ENCODE measurements around the gene NPIPA2. TPM values are rescaled to one million over a fixed set of nuclear protein-coding genes. Genes with fewer than 3 reads are reported as not detected.

The NPIPA2 gene
- 0.59 TPM in 1 of 2 replicates, not detected in the other for total RNA-seq

GRCh38 chr16:14742273-14743128, at the start of gene NPIPA2:
NPIPA2 (plus strand) TSS chr16:14742533; CDS start chr16:14748066, 5,533 bp downstream.

DNA sequence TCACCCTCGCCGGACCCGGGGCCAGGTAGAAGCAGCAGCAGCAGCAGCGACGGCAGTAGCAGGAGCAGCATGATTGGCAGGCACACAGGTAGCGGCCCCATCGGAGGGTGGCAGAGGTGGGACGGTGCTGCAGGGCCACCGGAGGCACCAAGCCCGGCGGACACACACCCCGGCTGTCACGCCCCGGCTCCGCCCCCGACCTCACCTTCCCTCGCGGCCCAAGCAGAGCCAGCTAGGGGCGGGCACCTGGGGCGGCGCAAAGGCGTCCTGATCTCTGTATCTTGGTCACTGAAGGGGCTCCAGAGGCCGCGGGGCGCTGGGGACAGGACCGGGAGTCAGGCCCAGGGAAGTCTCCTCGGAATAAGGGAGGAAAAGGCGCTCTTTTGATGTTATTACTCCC, 48.2 kb upstream of the NPIPA2 start, which contains the start of gene PLA2G10:
TSS of gene PLA2G10 (minus strand) at position 180 of the 400 bp plus-strand sequence. CDS start at position 101, 79 bp downstream.

DNA sequence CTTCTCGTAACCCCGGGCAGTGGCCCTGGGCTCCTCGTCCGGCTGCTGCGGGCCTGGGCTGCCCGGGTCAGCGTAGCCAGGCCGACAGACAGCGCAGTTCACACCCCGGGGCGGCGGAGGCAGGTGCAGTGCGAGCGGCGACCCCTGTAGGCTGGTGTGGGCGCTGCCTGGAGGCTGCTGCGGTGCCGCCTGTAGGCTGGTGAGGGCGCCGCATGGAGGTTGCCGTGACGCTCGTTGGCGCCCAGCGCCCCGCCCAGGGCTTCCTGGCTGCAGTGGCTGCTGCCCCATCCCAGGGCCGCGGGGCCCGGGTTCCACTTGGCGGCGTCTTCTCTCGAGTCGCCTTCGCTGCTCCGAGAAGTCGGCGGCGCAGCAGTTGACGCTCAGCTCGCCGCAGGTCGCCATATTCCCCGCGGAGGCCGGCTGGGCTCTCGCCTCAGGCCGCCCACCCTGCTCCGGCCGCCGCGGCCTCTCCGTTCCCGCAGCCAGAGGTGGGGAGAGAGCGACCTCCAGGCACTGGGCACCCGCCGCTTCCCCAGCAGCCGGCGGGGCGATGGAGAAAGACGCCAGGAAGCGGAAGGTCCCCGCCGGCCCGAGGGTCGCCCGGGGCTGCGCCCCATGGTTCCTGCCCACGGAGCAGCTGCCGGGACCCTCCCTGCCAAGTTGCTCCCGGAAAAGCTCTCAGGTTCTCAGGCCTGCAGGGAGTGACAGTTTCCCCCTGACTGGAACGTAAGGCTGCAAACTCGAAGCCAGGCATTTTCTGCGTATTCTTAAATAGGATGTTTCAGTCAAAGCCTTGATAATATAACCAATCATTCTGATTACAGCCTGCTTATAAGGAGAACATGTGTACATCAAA, 38.9 kb upstream of the NPIPA2 start, which contains the start of gene NPIPA3:
TSS of gene NPIPA3 (plus strand) at position 256 of the 856 bp plus-strand sequence. CDS start 5,533 bp downstream, outside the sequence.

Other genes starting within 250 kb of the NPIPA2 start
- 27.6 and 33.9 TPM in 2 replicates for gene PARN, start 112.3 kb upstream of the NPIPA2 start, total RNA-seq
- gene BFAR, start 109.6 kb upstream of the NPIPA2 start, total RNA-seq, result 80.2 and 90.4 TPM in 2 replicates
- gene PLA2G10, start 48.2 kb upstream of the NPIPA2 start, total RNA-seq, result not detected in 2 replicates
- 0.37 and 0.59 TPM in 2 replicates for gene NPIPA3, start 39.1 kb upstream of the NPIPA2 start, total RNA-seq
- 244 and 299 TPM in 2 replicates for gene NOMO1, start 91.2 kb downstream of the NPIPA2 start, total RNA-seq
- 63.5 and 121 TPM in 2 replicates for gene NPIPA1, start 194.9 kb downstream of the NPIPA2 start, total RNA-seq
- gene PDXDC1, start 232.5 kb downstream of the NPIPA2 start, total RNA-seq, result 121 and 140 TPM in 2 replicates

Measured in smooth muscle cell of the umbilical artery (primary cell).